ENCODE results near the gene RPS8.
"Not testable (repeated sequence)": the region's sequence is repeated elsewhere in the genome, so short reads cannot be mapped to it uniquely, and the experiment has no call there.

RPS8 gene

DNA sequence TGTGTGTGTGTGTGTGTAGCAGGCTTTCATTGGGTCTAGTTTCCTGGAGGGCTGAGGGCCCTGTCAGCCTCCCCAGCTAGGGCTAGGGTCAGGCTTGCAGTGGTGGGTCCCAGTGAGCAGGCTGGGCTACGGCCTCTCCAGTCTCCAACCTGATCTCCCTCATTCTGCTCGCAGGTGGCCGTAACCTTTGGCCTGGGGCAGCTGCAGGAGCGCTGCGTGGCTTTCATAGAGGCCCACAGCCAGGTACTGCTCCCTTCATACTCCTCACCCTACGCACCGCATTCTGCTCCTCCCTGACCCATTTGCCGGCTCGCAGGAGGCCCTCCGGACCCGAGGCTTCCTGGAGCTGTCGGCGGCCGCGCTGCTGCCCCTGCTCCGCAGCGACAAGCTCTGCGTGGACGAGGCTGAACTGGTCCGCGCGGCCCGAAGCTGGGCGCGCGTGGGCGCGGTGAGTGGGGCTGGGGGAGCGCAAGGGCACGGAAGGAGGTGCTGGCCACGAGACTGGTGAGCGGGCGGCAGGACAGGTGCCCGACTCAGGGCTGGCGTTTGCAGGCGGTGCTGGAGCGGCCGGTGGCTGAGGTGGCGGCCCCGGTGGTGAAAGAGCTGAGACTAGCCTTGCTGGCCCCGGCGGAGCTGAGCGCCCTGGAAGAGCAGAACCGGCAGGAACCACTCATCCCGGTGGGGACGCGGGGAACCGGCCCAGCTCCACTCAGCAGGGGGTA lies 37.6 kb downstream of the RPS8 start:
- H3K4me3 ChIP-seq (ENCODE audit: control insufficient read depth, low read depth, low read length), result no peak overlapping the region
- DNase-seq (ENCODE audit: low read depth), result no peak
- TF ChIP-seq, protein P1, sequence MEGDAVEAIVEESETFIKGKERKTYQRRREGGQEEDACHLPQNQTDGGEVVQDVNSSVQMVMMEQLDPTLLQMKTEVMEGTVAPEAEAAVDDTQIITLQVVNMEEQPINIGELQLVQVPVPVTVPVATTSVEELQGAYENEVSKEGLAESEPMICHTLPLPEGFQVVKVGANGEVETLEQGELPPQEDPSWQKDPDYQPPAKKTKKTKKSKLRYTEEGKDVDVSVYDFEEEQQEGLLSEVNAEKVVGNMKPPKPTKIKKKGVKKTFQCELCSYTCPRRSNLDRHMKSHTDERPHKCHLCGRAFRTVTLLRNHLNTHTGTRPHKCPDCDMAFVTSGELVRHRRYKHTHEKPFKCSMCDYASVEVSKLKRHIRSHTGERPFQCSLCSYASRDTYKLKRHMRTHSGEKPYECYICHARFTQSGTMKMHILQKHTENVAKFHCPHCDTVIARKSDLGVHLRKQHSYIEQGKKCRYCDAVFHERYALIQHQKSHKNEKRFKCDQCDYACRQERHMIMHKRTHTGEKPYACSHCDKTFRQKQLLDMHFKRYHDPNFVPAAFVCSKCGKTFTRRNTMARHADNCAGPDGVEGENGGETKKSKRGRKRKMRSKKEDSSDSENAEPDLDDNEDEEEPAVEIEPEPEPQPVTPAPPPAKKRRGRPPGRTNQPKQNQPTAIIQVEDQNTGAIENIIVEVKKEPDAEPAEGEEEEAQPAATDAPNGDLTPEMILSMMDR (IDR thresholded peaks at IDR 0.05; ENCODE audit: control insufficient read depth, insufficient read depth, low read depth, low read length, missing control alignments), result no peak

DNA sequence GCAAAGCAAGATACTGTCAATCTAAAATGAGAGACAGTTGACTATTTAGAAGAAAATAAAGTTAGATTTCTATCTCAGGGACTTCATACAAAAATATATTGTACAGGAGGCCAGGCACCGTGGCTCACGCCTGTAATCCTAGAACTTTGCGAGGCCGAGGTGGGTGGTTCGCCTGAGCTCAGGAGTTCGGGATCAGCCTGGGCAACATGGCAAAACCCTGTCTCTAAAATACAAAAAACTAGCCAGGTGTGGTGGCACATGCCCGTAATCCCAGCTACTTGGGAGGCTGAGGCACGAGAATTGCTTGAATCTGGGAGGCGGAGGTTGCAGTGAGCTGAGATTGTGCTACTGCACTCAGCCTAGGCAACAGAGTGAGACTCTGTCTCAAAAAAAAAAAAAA lies 40.6 kb downstream of the RPS8 start:
- not testable (repeated sequence) for DNase-seq (ENCODE audit: low read depth); H3K4me3 ChIP-seq (ENCODE audit: control insufficient read depth, low read depth, low read length)

DNA sequence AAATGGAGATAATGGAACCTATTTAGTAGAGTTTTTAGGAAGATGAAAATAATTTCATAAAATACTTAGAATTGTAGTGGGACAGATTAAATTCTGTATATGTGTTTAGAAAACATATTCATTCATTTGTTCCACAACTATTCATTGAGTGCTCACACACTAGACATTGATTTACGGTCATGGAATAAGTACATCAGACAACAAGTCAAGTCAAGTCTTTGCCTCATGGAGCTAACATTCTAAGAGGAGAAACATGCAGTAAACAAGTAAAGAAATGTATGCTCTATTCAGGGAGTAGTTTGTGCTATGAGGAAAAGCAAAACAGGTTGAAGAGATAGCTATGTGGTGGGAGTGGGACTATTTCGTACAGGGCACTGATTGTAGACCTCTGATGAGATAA lies 42.0 kb downstream of the RPS8 start:
- TF ChIP-seq, protein P1 (IDR thresholded peaks at IDR 0.05; ENCODE audit: control insufficient read depth, insufficient read depth, low read depth, low read length, missing control alignments), result no peak
- DNase-seq (ENCODE audit: low read depth), result no peak
- no peak overlapping the region for H3K4me3 ChIP-seq (ENCODE audit: control insufficient read depth, low read depth, low read length)

DNA sequence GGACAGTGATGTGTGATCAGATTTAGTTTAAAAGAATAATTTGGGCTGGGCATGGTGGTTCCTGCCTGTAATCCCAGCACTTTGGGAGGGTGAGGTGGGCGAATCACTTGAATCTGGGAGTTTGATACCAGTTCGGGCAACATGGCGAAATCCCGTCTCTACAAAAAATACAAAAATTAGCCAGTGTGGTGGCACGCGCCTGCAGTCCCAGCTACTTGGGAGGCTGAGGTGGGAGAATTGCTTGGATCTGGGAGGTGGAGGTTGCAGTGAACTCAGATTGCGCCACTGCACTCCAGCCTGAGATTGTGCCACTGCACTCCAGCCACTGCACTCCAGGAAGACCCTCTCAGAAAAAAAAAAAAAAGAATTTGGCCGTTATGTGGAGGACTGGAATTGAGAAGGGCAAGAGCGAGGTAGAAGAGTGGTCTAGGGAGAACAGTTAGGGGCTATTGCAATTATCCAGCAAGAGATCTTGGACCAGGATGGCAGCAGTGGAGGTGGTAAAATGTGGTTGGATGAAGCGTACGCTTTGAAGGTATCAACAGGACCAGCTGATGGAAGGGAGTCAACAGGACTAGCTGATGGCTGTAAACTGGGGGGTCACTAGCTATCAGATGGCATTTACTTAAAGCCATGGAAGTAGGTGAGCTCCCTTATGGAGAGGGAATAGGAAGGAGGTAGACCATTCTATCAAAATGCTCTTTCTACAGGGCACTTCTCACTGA lies 42.6 kb downstream of the RPS8 start:
- no peak overlapping the region for H3K4me3 ChIP-seq (ENCODE audit: control insufficient read depth, low read depth, low read length)
- TF ChIP-seq, protein P1 (IDR thresholded peaks at IDR 0.05; ENCODE audit: control insufficient read depth, insufficient read depth, low read depth, low read length, missing control alignments), result no peak
- no peak for DNase-seq (ENCODE audit: low read depth)

DNA sequence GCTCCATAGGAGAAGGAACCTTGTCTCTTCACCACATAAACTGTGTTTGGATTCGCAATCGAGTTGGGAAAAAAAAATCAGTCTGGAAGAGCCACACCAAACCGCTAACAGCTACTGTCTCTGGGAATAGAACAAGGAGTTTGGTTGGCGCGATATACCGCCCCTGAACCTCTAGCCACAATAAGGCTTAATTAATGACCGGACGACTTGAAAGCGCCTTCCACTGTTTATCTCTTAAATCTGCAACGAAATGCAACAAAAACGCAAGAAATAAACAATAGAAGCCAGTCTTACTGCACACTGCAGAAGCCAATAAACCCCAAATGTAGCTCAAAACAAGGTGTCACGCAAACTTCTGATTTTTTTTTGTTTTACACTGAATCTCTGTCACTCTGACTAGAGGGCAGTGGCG lies 43.9 kb downstream of the RPS8 start:
- TF ChIP-seq, protein P1 (IDR thresholded peaks at IDR 0.05; ENCODE audit: control insufficient read depth, insufficient read depth, low read depth, low read length, missing control alignments), result no peak
- DNase-seq (ENCODE audit: low read depth), result no peak
- peak overlapping the region; percentile 19 for H3K4me3 ChIP-seq (ENCODE audit: control insufficient read depth, low read depth, low read length)

DNA sequence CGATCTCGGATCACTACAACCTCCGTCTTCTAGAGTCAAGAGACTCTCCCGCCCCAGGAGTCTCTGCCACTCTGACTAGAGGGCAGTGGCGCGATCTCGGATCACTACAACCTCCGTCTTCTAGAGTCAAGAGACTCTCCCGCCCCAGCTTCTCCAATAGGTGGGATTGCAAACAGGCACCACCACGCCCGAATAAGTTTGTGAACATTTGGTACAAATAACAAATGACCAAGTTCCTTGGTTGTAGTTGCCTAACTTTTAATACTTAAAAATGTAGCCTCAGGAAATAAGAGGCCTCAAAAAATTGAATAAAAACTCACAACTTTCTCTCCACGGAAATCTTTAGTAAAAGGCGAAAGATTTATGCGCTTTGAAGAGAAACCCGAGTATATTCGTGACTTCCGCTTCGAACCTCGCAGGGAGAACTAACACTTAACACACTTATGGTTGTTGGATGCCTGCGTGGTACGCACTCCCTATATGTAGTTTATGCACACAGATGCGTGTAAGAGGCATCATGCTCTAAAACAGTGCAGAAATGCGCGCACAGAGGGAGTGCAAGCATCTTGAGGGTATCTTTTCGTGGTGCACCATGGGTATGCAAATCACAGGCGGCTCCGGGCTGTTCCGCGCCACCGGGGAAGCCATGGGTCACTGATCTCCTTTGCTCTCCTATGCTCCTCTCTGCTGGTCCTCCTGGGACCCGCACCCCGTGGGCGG lies 44.4 kb downstream of the RPS8 start:
- TF ChIP-seq, protein P1 (IDR thresholded peaks at IDR 0.05; ENCODE audit: control insufficient read depth, insufficient read depth, low read depth, low read length, missing control alignments), result peak; percentile 4
- DNase-seq (ENCODE audit: low read depth), result no peak
- peak overlapping the region; percentile 34 for H3K4me3 ChIP-seq (ENCODE audit: control insufficient read depth, low read depth, low read length)

Data from AG09309 (cell line).